HepG2 (cell line): ENCODE results near the gene LCN12. TPM values are rescaled to one million over a fixed set of nuclear protein-coding genes. Genes with fewer than 3 reads are reported as not detected.

Source experiments
- ATAD3A ChIP-seq: sonication (generic); formaldehyde crosslinking; IDR thresholded peaks from 2 replicates; pipeline ENCODE4 v1.4.0; 2020; ENCODE audit warnings: missing genetic modification reagents
- GFI1 ChIP-seq: sonication (generic); formaldehyde crosslinking; IDR thresholded peaks from 2 replicates; pipeline ENCODE4 v1.5.0; 2020; ENCODE audit warnings: missing genetic modification reagents, mild to moderate bottlenecking, borderline replicate concordance
- HOXD1 ChIP-seq: sonication (generic); formaldehyde crosslinking; IDR thresholded peaks from 2 replicates; pipeline ENCODE4 v1.5.0; 2020; ENCODE audit warnings: missing genetic modification reagents
- RAD51 ChIP-seq: fragments of 450-650 bp; IDR thresholded peaks from 2 replicates; pipeline ENCODE4 v1.6.1; 2016; ENCODE audit warnings: borderline replicate concordance
- REXO4 ChIP-seq: sonication (generic); formaldehyde crosslinking; IDR thresholded peaks from 2 replicates; pipeline ENCODE4 v1.8.0; 2022; ENCODE audit warnings: missing genetic modification reagents, mild to moderate bottlenecking, borderline replicate concordance
- SALL1 ChIP-seq: sonication (generic); formaldehyde crosslinking; IDR thresholded peaks from 2 replicates; pipeline ENCODE4 v1.8.0; 2022; ENCODE audit warnings: mild to moderate bottlenecking, missing genetic modification reagents
- TBX2 ChIP-seq: sonication (generic); formaldehyde crosslinking; IDR thresholded peaks from 2 replicates; pipeline ENCODE4 v1.5.0; 2020; ENCODE audit warnings: missing genetic modification reagents, mild to moderate bottlenecking, borderline replicate concordance
- ZBTB38 ChIP-seq: sonication (generic); formaldehyde crosslinking; IDR thresholded peaks from 2 replicates; pipeline ENCODE4 v1.5.1; 2020; ENCODE audit warnings: mild to moderate bottlenecking, missing genetic modification reagents
- ZFYVE20 ChIP-seq: sonication (generic); formaldehyde crosslinking; IDR thresholded peaks from 2 replicates; pipeline ENCODE4 v1.8.0; 2023; ENCODE audit warnings: low read depth, mild to moderate bottlenecking, moderate library complexity, missing genetic modification reagents, borderline replicate concordance
- ZNF264 ChIP-seq: sonication (generic); formaldehyde crosslinking; IDR thresholded peaks from 2 replicates; pipeline ENCODE4 v1.4.0; 2020; ENCODE audit warnings: missing genetic modification reagents
- ZNF354B ChIP-seq: sonication (generic); formaldehyde crosslinking; IDR thresholded peaks from 2 replicates; pipeline ENCODE4 v1.8.0; 2022; ENCODE audit warnings: mild to moderate bottlenecking, missing genetic modification reagents
- ZNF768 ChIP-seq: sonication (generic); formaldehyde crosslinking; IDR thresholded peaks from 2 replicates; pipeline ENCODE4 v1.4.0; 2020; ENCODE audit warnings: missing genetic modification reagents
- polyA plus RNA-seq, 8 experiments: library from polyadenylated mRNA; depleted of rRNA in 3 of 8; stranded (reverse) in 7 of 8; unstranded in 1 of 8; fragments of >200 nt; fragmentation: Illumina TruSeq in 4 of 8; extraction: Trizol in 4 of 8; gene quantifications; 2 replicates each; pipeline versions ENCODE4 v1.2.1 to v1.2.3, GENCODE V29; 2011 to 2016; ENCODE audit warnings: low read depth in 4 of 8, missing spikeins in 1 of 8, mixed read lengths in 1 of 8; ENCODE audit not compliant: insufficient read depth in 1 of 8
- total RNA-seq, 5 experiments: library from RNA; depleted of rRNA; stranded (reverse); fragments of >200 nt; fragmentation: Illumina TruSeq; extraction: Trizol; gene quantifications; 2 replicates each; pipeline ENCODE4 v1.2.3, GENCODE V29; 2016; ENCODE audit warnings: low read depth in 1 of 5
- TF ChIP-seq, protein P1 (sequence below): sonication (generic); formaldehyde crosslinking; IDR thresholded peaks from 2 replicates; pipeline ENCODE4 v1.4.0; 2020; ENCODE audit warnings: missing genetic modification reagents
- TF ChIP-seq, protein P2 (sequence below): sonication (generic); formaldehyde crosslinking; IDR thresholded peaks from 2 replicates; pipeline ENCODE4 v1.5.0; 2020; ENCODE audit warnings: mild to moderate bottlenecking, missing genetic modification reagents, borderline replicate concordance
- TF ChIP-seq, protein P3 (sequence below): sonication (generic); formaldehyde crosslinking; IDR thresholded peaks from 2 replicates; pipeline ENCODE4 v1.4.0; 2020; ENCODE audit warnings: missing genetic modification reagents
- TF ChIP-seq, protein P4 (sequence below): sonication (generic); formaldehyde crosslinking; IDR thresholded peaks from 2 replicates; pipeline ENCODE4 v1.5.1; 2020; ENCODE audit warnings: mild to moderate bottlenecking, missing genetic modification reagents, borderline replicate concordance

The LCN12 gene
- total and polyA plus RNA-seq, 2 of the 13 experiments (the other 11 are each of a cell fraction or from before 2014, with no cell fraction given), result 3.4 to 6.9 TPM

DNA sequence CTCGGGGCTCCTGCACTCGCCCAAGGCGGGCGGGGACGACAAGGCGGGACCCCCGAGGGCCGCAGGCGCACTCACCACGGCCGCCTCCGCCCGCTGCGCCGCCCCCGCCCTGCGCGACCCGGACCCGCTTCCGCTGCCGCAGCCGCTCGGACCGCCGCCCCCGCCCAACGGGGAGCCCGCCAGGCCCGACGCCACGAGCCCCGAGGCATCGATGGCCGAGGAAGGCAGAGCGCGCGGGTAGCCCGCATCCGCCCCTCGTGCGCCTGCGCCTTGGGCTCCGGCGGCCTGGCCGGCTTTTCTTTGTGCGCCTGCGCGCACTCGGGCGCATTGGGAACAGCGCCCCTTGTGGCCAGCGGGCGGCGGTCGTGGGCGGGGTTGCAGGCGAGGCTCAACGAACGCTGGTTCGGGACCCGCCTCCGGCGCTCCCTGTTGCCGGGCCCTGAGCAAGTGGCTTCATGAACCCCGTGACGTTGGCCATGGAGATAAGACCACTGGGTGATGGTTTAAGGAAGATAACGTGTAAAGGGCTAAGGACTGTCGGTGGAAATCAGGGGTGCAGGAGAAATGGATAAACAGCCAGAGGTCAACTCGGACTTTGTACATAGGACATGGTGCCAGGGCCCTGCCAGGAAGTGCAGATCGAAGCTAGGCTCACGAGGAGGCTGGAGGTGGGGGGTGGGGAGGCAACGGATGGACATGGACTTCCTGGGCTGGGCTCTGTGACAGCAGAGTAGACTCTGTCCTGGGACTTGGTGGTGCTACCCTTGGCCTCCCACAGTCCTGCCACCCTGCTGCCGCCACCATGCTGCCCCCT, 7.3 kb upstream of the LCN12 start, which contains the start of the genes C8G and FBXW5 (continued):
- TF ChIP-seq, protein P1, sequence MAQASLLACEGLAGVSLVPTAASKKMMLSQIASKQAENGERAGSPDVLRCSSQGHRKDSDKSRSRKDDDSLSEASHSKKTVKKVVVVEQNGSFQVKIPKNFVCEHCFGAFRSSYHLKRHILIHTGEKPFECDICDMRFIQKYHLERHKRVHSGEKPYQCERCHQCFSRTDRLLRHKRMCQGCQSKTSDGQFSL (CRISPR knock-in tag), result no peak; the same call in 1 of the 2 replicates
- TF ChIP-seq HOXD1 (CRISPR knock-in tag) (no peak), ZNF264 (CRISPR knock-in tag) (no peak), REXO4 (CRISPR knock-in tag) (no peak), ZFYVE20 (no peak), ZNF354B (CRISPR knock-in tag) (no peak), ATAD3A (CRISPR knock-in tag) (no peak), ZBTB38 (peak; percentile 62; the same call in 1 of the 2 replicates), TBX2 (CRISPR knock-in tag) (peak; percentile 83), GFI1 (CRISPR knock-in tag) (no peak), RAD51 (no peak), ZNF768 (CRISPR knock-in tag) (no peak), SALL1 (CRISPR knock-in tag) (peak; percentile 27)
- TF ChIP-seq, protein P2, sequence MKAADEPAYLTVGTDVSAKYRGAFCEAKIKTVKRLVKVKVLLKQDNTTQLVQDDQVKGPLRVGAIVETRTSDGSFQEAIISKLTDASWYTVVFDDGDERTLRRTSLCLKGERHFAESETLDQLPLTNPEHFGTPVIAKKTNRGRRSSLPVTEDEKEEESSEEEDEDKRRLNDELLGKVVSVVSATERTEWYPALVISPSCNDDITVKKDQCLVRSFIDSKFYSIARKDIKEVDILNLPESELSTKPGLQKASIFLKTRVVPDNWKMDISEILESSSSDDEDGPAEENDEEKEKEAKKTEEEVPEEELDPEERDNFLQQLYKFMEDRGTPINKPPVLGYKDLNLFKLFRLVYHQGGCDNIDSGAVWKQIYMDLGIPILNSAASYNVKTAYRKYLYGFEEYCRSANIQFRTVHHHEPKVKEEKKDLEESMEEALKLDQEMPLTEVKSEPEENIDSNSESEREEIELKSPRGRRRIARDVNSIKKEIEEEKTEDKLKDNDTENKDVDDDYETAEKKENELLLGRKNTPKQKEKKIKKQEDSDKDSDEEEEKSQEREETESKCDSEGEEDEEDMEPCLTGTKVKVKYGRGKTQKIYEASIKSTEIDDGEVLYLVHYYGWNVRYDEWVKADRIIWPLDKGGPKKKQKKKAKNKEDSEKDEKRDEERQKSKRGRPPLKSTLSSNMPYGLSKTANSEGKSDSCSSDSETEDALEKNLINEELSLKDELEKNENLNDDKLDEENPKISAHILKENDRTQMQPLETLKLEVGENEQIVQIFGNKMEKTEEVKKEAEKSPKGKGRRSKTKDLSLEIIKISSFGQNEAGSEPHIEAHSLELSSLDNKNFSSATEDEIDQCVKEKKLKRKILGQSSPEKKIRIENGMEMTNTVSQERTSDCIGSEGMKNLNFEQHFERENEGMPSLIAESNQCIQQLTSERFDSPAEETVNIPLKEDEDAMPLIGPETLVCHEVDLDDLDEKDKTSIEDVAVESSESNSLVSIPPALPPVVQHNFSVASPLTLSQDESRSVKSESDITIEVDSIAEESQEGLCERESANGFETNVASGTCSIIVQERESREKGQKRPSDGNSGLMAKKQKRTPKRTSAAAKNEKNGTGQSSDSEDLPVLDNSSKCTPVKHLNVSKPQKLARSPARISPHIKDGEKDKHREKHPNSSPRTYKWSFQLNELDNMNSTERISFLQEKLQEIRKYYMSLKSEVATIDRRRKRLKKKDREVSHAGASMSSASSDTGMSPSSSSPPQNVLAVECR (CRISPR knock-in tag), result no peak; the same call in none of the 2 replicates
- TF ChIP-seq, protein P3, sequence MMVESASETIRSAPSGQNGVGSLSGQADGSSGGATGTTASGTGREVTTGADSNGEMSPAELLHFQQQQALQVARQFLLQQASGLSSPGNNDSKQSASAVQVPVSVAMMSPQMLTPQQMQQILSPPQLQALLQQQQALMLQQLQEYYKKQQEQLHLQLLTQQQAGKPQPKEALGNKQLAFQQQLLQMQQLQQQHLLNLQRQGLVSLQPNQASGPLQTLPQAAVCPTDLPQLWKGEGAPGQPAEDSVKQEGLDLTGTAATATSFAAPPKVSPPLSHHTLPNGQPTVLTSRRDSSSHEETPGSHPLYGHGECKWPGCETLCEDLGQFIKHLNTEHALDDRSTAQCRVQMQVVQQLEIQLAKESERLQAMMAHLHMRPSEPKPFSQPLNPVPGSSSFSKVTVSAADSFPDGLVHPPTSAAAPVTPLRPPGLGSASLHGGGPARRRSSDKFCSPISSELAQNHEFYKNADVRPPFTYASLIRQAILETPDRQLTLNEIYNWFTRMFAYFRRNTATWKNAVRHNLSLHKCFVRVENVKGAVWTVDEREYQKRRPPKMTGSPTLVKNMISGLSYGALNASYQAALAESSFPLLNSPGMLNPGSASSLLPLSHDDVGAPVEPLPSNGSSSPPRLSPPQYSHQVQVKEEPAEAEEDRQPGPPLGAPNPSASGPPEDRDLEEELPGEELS (CRISPR knock-in tag), result peak; percentile 22; the same call in 1 of the 2 replicates
- TF ChIP-seq, protein P4, sequence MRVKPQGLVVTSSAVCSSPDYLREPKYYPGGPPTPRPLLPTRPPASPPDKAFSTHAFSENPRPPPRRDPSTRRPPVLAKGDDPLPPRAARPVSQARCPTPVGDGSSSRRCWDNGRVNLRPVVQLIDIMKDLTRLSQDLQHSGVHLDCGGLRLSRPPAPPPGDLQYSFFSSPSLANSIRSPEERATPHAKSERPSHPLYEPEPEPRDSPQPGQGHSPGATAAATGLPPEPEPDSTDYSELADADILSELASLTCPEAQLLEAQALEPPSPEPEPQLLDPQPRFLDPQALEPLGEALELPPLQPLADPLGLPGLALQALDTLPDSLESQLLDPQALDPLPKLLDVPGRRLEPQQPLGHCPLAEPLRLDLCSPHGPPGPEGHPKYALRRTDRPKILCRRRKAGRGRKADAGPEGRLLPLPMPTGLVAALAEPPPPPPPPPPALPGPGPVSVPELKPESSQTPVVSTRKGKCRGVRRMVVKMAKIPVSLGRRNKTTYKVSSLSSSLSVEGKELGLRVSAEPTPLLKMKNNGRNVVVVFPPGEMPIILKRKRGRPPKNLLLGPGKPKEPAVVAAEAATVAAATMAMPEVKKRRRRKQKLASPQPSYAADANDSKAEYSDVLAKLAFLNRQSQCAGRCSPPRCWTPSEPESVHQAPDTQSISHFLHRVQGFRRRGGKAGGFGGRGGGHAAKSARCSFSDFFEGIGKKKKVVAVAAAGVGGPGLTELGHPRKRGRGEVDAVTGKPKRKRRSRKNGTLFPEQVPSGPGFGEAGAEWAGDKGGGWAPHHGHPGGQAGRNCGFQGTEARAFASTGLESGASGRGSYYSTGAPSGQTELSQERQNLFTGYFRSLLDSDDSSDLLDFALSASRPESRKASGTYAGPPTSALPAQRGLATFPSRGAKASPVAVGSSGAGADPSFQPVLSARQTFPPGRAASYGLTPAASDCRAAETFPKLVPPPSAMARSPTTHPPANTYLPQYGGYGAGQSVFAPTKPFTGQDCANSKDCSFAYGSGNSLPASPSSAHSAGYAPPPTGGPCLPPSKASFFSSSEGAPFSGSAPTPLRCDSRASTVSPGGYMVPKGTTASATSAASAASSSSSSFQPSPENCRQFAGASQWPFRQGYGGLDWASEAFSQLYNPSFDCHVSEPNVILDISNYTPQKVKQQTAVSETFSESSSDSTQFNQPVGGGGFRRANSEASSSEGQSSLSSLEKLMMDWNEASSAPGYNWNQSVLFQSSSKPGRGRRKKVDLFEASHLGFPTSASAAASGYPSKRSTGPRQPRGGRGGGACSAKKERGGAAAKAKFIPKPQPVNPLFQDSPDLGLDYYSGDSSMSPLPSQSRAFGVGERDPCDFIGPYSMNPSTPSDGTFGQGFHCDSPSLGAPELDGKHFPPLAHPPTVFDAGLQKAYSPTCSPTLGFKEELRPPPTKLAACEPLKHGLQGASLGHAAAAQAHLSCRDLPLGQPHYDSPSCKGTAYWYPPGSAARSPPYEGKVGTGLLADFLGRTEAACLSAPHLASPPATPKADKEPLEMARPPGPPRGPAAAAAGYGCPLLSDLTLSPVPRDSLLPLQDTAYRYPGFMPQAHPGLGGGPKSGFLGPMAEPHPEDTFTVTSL (CRISPR knock-in tag), result peak; percentile 56; the same call in 1 of the 2 replicates
